NCI-H2171 (cell line): ENCODE measurements around the gene ATP8B4.
A peak's percentile ranks its signal among the peaks of the same experiment; 100 is the strongest.

Experiments
- DNase-seq: peaks from one replicate; lab custom pipeline; 2025; lab: John Stamatoyannopoulos, UW

Gene ATP8B4

DNA sequence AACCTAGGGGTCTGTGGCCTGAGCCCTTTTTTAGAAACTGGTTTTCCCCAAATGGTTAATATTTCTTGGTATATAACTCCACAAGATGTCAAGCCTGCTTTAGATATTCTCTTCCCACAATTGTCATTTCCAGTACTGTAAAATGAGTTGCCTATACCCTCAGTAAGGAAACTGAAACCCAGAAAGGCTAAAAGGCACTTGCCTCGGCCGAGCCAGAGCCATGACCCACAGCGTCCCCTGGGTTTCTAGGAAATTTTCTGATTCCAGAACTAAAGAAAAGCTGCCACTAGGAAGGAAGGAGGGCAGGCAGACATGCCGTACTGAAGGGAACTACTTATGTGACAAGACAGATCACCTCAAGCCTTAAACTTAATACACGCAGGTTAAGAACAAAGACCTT is 59.1 kb downstream of the ATP8B4 start:
- no peak for DNase-seq

GRCh38 chr15:50059203-50059772 is 59.7 kb downstream of the ATP8B4 start:
- no peak for DNase-seq

DNA sequence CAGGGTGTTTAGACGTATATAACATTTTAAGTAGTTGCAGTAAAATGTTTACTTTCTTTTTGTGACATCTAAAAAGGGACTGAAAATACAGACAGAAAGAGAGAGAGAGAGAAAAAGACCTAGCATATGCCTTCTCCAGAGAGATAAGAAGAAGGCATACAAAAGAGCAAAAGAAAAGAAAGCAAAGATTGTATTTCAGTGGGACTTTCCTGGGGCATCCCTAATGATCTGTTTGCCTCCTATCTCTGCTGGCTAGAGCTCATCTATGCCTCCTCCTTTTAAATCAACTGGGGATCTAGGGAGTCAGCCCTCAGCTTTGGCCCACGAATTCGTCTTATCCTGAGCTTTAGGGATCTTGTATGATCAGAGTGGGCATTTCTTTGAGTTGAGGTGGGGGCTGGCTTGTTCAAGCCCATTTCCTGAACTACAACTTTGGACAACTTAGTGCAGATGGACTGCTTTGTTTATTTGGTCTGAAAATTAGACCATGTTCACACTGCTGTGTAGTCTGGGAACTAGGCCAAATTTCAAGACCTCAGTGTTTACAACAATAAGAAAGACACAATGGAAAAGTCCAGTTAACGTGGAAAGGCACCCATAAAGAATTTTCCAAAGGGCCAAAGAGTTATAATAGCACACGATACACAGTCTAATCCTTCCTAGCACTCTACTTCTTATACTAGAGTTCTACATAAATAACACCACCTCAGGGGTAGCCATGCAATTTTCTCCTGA is 61.0 kb downstream of the ATP8B4 start:
- no peak for DNase-seq

GRCh38 chr15:50057196-50057595 is 61.8 kb downstream of the ATP8B4 start:
- DNase-seq: no peak

- no peak for DNase-seq
Measured at GRCh38 chr15:50055750-50056157, 63.3 kb downstream of the ATP8B4 start.

- no peak for DNase-seq
Measured at GRCh38 chr15:50055332-50055731, 63.7 kb downstream of the ATP8B4 start.

DNA sequence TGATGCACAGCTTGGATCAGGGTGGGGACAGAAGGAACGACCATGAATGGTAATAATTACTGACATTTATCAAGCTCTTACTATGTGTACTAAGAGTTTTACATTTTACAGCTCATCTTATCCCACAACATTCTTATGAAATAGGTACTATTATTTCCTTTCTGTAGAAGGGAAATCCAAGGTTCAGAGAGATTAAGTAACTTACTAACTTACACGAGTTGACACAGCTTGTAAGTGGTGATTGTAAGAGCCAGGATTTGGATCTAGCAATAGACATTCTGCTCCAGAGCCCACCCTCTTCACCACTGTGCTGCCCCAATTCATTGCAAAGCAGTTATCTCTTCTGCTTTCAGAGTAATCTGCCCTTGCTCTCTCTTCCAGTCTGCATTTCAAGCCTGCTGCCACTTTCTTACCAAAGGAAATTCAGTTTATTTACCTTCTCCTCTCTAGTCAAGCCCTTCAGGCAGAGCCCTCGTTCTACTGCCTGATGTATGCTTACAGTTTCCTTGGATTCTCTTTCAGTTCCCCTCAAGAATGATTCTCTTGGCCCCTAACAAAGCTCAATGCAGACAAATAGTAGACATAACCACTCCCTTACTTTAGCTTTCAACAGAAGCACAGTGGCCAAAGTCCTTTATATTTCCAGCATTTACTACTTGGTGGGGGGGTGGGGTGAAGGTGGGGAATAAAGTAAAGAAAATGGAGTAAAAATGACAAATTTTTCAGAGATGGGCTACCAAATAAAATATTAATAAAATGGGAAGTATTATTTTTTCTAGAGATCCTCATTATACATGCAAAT is 65.8 kb downstream of the ATP8B4 start:
- DNase-seq: no peak

GRCh38 chr15:50051811-50052419 is 67.1 kb downstream of the ATP8B4 start:
- DNase-seq: peak; percentile 5

- no peak for DNase-seq
Measured at GRCh38 chr15:50050986-50051743, 67.9 kb downstream of the ATP8B4 start.

- DNase-seq: no peak
Measured at GRCh38 chr15:50049871-50050270, 69.2 kb downstream of the ATP8B4 start.

- no peak for DNase-seq
Measured at GRCh38 chr15:50046867-50047266, 72.2 kb downstream of the ATP8B4 start.

DNA sequence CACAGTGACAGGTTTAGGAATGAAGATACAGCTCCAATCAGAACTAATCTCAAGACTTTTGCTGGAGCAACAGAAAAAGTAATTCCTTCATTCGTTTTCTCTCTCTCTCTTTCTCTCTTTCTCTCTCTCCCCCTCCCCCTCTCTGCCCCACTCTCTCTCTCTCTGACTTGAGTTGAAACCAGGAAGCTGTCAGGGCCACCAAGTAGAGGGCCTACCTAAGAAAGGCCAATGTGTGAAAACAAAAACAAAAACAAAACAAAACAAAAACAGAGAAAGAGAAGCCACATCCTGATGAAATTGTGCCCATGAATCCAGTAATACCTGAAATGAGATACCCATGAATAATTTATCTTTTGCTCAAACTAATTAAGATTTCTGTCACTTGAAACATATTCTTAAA is 72.9 kb downstream of the ATP8B4 start:
- no peak for DNase-seq

DNA sequence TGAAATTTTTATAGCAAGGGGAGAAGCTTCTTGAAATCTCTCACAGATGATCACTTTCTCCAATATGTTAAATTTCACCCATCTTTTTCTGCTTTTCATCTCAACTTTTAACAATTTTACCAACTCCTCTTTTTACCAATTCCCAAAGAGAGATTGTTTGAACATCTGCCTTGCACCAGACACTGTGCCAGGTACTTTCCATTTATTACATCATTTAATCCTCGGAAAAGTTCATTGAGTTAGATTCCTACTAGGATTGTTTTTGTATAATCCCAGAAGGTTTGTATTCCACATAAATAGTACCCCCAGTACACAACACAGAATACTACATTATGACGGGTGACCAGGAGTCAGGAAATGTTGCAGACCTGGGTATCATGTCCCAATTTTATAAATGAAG is 74.1 kb downstream of the ATP8B4 start:
- no peak for DNase-seq

DNA sequence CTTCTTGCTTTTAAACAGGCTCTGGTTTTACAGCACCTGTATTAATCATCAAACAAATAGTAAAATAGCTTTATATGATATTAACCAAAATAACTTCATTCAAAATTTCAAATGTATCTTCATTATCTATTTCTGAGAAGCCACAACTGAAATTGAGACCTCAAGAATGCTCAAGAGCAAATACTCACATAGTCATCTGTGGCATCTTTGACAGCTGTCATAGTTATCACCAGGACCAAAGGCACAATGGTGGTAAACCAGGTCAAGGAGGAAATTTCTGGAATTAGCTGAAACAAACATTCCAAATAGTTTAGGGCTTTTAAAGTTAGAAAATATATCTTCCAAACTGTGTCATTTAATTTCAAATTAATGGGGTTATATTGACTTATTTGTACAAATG is 74.6 kb downstream of the ATP8B4 start:
- no peak for DNase-seq

DNA sequence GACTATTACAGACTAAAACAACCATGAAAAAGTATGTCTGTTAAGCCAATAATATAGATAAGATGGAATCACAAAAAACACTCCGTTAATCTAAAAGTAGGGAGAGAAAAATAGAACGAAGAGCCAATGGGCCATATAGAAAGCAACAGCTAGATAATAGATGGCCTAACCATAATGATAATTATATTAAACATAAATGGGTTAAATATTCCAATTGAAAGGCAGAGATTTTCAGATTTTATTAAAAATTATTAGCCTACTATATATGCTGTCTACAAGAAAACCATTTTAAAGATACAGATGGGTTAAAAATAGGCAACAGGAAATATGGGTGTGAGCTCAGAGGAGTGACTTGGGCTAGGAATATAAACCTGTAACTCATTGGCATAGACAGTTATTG is 76.3 kb downstream of the ATP8B4 start:
- DNase-seq: no peak

GRCh38 chr15:50030456-50030855 is 88.6 kb downstream of the ATP8B4 start:
- no peak for DNase-seq

DNA sequence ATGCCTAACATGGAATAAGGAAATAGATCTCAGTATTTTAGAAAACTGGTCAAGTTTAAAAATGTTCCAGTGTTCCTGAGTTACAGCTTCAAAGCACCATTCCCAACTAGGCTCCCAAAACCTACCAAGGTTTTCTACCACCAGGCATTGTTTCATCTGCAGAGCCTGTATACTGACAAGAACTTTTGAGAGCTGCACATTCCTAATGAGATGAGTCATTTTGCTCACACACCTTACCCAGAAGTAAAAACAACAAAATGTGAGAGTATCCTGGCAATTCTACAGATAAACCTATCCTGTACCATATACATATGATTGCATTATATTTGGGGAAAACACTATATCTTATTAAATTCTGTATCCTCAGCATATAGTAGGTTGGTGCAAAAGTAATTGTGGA is 90.7 kb downstream of the ATP8B4 start:
- no peak for DNase-seq

GRCh38 chr15:50024281-50024680 is 94.8 kb downstream of the ATP8B4 start:
- DNase-seq: no peak

- no peak for DNase-seq
Measured at GRCh38 chr15:50018491-50018890, 100.5 kb downstream of the ATP8B4 start.

DNA sequence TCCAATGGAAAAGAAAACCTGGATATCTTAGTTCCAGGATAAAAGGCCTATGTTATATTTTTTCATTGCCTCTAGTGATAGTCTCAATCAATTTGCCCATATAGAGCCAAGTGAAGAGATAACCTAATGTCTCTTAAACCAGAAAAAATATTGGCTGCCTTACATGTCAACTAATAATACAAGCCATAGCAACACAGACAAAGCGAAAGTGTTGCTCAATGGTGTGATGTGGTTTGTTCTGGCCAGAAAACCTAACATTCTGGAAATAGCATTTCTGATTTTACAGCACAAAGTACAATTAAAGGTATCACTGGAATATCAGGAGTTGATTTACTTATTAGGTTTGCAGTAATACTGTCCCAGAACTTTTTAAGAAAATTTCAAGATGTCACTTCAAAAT is 101.5 kb downstream of the ATP8B4 start:
- no peak for DNase-seq

- DNase-seq: no peak
Measured at GRCh38 chr15:50016951-50017350, 102.1 kb downstream of the ATP8B4 start.

GRCh38 chr15:50012790-50013189 is 106.2 kb downstream of the ATP8B4 start:
- no peak for DNase-seq
